ENCODE data around the gene NAA25.

DNA sequence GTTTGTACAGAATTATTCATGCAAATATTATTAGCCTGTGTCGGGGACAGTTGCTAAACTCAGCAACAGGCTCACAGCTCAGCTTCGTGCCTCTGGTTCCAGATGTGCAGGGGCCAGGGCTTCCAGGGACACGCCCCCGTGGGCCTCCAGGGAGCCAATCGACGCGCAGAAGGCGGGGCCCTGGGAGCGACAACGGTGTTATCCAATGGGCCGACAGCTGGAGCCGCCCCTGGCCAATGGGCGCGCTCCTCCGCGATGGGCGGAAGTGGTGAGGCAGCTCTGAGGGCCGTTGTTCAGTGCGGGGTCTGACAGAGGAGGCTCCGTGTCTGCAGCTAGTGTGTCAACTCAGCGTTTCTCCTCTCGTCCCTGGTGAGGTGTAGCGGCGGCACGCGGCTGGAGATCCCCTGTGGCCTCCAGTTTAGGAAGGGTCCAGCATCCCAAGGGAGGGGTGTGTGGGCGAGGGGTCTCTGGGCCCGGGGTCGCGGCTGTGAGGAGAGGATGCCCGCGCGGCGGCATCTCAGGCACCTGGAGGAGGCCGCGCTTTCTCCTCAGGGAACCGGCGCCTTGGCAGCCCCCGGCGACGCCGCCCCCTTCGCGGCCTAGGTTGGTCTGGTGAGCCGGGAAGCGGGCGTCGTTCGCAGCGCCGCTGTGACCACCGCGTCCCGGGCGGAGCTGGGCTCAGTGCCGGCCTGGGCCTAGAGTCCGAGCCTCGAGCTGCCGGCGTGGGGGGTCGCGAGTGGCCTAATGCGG lies 16.8 kb upstream of the NAA25 start, which contains the start of gene TRAFD1:
- TF ChIP-seq POLR2AphosphoS5 (IDR thresholded peaks at IDR 0.05; ENCODE audit: low read depth, low read length) (peak; percentile 94), SIN3A (IDR thresholded peaks at IDR 0.05; ENCODE audit: borderline replicate concordance, insufficient read depth, low read length) (no peak; the same call in 1 of the 2 replicates)
- TF ChIP-seq, protein P1, sequence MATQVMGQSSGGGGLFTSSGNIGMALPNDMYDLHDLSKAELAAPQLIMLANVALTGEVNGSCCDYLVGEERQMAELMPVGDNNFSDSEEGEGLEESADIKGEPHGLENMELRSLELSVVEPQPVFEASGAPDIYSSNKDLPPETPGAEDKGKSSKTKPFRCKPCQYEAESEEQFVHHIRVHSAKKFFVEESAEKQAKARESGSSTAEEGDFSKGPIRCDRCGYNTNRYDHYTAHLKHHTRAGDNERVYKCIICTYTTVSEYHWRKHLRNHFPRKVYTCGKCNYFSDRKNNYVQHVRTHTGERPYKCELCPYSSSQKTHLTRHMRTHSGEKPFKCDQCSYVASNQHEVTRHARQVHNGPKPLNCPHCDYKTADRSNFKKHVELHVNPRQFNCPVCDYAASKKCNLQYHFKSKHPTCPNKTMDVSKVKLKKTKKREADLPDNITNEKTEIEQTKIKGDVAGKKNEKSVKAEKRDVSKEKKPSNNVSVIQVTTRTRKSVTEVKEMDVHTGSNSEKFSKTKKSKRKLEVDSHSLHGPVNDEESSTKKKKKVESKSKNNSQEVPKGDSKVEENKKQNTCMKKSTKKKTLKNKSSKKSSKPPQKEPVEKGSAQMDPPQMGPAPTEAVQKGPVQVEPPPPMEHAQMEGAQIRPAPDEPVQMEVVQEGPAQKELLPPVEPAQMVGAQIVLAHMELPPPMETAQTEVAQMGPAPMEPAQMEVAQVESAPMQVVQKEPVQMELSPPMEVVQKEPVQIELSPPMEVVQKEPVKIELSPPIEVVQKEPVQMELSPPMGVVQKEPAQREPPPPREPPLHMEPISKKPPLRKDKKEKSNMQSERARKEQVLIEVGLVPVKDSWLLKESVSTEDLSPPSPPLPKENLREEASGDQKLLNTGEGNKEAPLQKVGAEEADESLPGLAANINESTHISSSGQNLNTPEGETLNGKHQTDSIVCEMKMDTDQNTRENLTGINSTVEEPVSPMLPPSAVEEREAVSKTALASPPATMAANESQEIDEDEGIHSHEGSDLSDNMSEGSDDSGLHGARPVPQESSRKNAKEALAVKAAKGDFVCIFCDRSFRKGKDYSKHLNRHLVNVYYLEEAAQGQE (IDR thresholded peaks at IDR 0.05; ENCODE audit: insufficient read depth in 1 of 2, low read depth in 2 of 2, low read length in 2 of 2), result no peak
